ENCODE measurements around the gene KLF9.

The KLF9 gene

DNA sequence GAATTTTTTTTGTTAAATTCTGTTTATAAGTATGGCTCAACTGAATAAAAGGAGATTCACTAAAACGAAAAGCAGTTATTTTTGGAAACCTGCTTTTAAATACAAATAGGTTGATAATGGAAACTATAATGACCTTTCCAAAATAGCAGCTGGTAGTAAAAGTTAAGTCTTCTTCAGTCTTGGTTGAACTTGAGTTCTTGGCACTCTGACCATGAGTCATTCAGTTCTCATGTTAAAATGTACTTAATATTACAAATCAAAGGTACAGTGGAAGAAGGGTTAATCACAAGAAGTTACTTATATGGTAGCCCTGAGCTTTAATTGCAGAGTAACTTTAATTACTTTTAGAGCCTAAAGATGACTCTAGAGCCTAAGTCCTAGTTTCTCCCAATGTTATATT is 62.1 kb downstream of the KLF9 start:
- DNase-seq = no peak

- no peak for DNase-seq
These were observed 67.4 kb downstream of the KLF9 start for GRCh38 chr9:70347046-70347445.

DNA sequence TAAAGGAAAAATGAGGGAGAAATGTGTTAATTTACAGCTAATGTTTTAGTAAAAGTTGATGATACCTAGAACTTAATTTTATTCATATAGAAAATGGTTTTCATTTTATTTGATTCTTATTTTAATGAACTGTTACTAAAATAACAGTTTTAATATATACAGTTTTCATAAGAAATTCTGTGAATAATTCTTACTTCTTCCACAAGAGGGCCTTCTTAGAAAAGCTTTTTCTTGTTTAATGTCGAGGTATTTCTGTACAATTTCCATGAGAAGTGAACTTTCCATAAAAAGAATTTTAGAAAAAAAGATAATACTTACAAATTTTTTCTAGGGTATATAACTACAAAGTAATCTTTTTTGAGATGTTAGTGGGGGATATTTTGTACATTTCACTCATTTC is 73.9 kb downstream of the KLF9 start:
- no peak for DNase-seq
